IMR-90 (cell line): Measurements from ENCODE around the gene NDUFAF2. TPM values are rescaled to one million over a fixed set of nuclear protein-coding genes. Genes with fewer than 3 reads are reported as not detected.

Experiments
- ATAC-seq: fragments of 200-7000 bp; cut with Tn5 transposase; 2 replicates; pipeline ENCODE4 v1.9.1; 2020; ENCODE audit warnings: low read depth, mild to moderate bottlenecking, moderate library complexity
- BruUV-seq: library from RNA; stranded (reverse); fragments of 400-500 nt; replicated peaks from 2 replicates; lab custom pipeline; 2021; lab: Mats Ljungman, UMichigan
- CTCF ChIA-PET: fragments of 300-600 bp; formaldehyde crosslinking; extraction: SDS; loops from one replicate; lab custom pipeline; 2021; ENCODE audit warnings: antibody characterized with exemption; lab: Yijun Ruan, JAX
- POLR2A ChIA-PET: fragments of 300-600 bp; sonication (Branson Sonifier 250); formaldehyde crosslinking; loops from one replicate; lab custom pipeline; 2022; ENCODE audit warnings: antibody characterized with exemption; ENCODE audit not compliant: unreplicated experiment; lab: Charles Lee
- DNase-seq: peaks from one replicate; pipeline ENCODE4 v3.0.0; 2013
- H2AFZ ChIP-seq: replicated peaks from 2 replicates; pipeline ENCODE3; 2013; ENCODE audit warnings: low read length, mild to moderate bottlenecking; ENCODE audit not compliant: poor library complexity
- H2AK5ac ChIP-seq: 2 replicates; pipeline ENCODE4 v1.6.1; 2013; ENCODE audit warnings: low read depth, low read length, inconsistent platforms
- H2AK9ac ChIP-seq: replicated peaks from 2 replicates; pipeline ENCODE3; 2013; ENCODE audit warnings: mild to moderate bottlenecking, low read depth, low read length, moderate library complexity; ENCODE audit not compliant: poor library complexity
- H2BK120ac ChIP-seq: 2 replicates; pipeline ENCODE4 v1.6.1; 2013; ENCODE audit warnings: low read depth, low read length, inconsistent platforms
- H2BK15ac ChIP-seq: 3 replicates; pipeline ENCODE4 v1.6.1; 2013; ENCODE audit warnings: low read depth, low read length, inconsistent platforms
- H2BK20ac ChIP-seq: 2 replicates; pipeline ENCODE4 v1.6.1; 2013; ENCODE audit warnings: low read depth, mild to moderate bottlenecking, inconsistent platforms, low read length, moderate library complexity
- H2BK5ac ChIP-seq: 2 replicates; pipeline ENCODE4 v1.6.1; 2013; ENCODE audit warnings: mild to moderate bottlenecking, low read depth, low read length, inconsistent platforms; ENCODE audit not compliant: poor library complexity, severe bottlenecking
- H3K14ac ChIP-seq: replicated peaks from 2 replicates; pipeline ENCODE4 v1.6.1; 2013; ENCODE audit warnings: low read depth, low read length, inconsistent platforms
- H3K18ac ChIP-seq: 2 replicates; pipeline ENCODE4 v1.6.1; 2013; ENCODE audit warnings: low read depth, low read length, control low read depth
- H3K23ac ChIP-seq: 2 replicates; pipeline ENCODE4 v1.6.1; 2013; ENCODE audit warnings: low read depth, low read length, inconsistent platforms
- H3K27ac ChIP-seq: 2 replicates; pipeline ENCODE4 v1.5.1; 2013; ENCODE audit warnings: mild to moderate bottlenecking, control low read depth, low read length; ENCODE audit not compliant: insufficient read depth
- H3K27me3 ChIP-seq: 2 replicates; pipeline ENCODE4 v1.6.1; 2013; ENCODE audit warnings: low read length; ENCODE audit not compliant: control insufficient read depth, insufficient read depth
- H3K36me3 ChIP-seq: 2 replicates; pipeline ENCODE4 v1.6.1; 2013; ENCODE audit warnings: low read length, mixed read lengths; ENCODE audit not compliant: control insufficient read depth, insufficient read depth
- H3K4ac ChIP-seq: 2 replicates; pipeline ENCODE4 v1.6.1; 2013; ENCODE audit warnings: low read depth, low read length, inconsistent platforms
- H3K4me1 ChIP-seq: 2 replicates; pipeline ENCODE4 v1.6.1; 2013; ENCODE audit warnings: low read length, mixed read lengths; ENCODE audit not compliant: control insufficient read depth, insufficient read depth
- H3K4me2 ChIP-seq: 2 replicates; pipeline ENCODE4 v1.6.1; 2013; ENCODE audit warnings: low read depth, mild to moderate bottlenecking, control low read depth, low read length, moderate library complexity
- H3K4me3 ChIP-seq: 2 replicates; pipeline ENCODE4 v1.5.1; 2013; ENCODE audit warnings: low read depth, mild to moderate bottlenecking, control low read depth, low read length, moderate library complexity; ENCODE audit not compliant: insufficient read depth
- H3K56ac ChIP-seq: 2 replicates; pipeline ENCODE4 v1.6.1; 2013; ENCODE audit warnings: low read length, inconsistent platforms; ENCODE audit not compliant: insufficient read depth; ENCODE audit errors: extremely low read depth
- H3K79me1 ChIP-seq, 2 experiments: 2 replicates each; pipeline ENCODE4 v1.6.1; 2013; ENCODE audit warnings: low read length in 2 of 2, inconsistent platforms in 1 of 2, low read depth in 1 of 2
- H3K9ac ChIP-seq: 2 replicates; pipeline ENCODE4 v1.6.1; 2013; ENCODE audit warnings: low read depth, low read length, control low read depth
- H3K9me1 ChIP-seq: 2 replicates; pipeline ENCODE4 v1.6.1; 2013; ENCODE audit warnings: low read length, inconsistent platforms; ENCODE audit not compliant: insufficient read depth
- H3K9me3 ChIP-seq: 2 replicates; pipeline ENCODE4 v1.6.1; 2013; ENCODE audit warnings: low read length; ENCODE audit not compliant: control insufficient read depth, insufficient read depth
- H4K20me1 ChIP-seq: 2 replicates; pipeline ENCODE4 v1.6.1; 2013; ENCODE audit warnings: low read length, inconsistent platforms; ENCODE audit not compliant: insufficient read depth
- H4K5ac ChIP-seq: 2 replicates; pipeline ENCODE4 v1.6.1; 2013; ENCODE audit warnings: mild to moderate bottlenecking, low read depth, low read length, control low read depth
- H4K8ac ChIP-seq, 2 experiments: 2 replicates each; pipeline ENCODE4 v1.6.1; 2013; ENCODE audit warnings: low read depth in 2 of 2, low read length in 2 of 2, control low read depth in 1 of 2, inconsistent platforms in 1 of 2
- H4K91ac ChIP-seq: 2 replicates; pipeline ENCODE4 v1.6.1; 2013; ENCODE audit warnings: low read depth, low read length, inconsistent platforms; ENCODE audit not compliant: insufficient read depth
- BHLHE40 ChIP-seq: fragments of 150-350 bp; IDR thresholded peaks from 2 replicates; pipeline ENCODE4 v1.6.1; 2016; ENCODE audit warnings: mild to moderate bottlenecking, low read depth, low read length
- CEBPB ChIP-seq: IDR thresholded peaks from 2 replicates; pipeline ENCODE4 v1.6.1; 2012; ENCODE audit warnings: low read depth, low read length, improper control_type of control experiment
- CTCF ChIP-seq: conservative IDR thresholded peaks from 2 replicates; pipeline ENCODE4 v1.5.1; 2012; ENCODE audit warnings: mild to moderate bottlenecking, low read depth, low read length, improper control_type of control experiment
- ELK1 ChIP-seq: fragments of 150-350 bp; IDR thresholded peaks from 2 replicates; pipeline ENCODE4 v1.6.1; 2016; ENCODE audit warnings: low read depth, mild to moderate bottlenecking, low read length, moderate library complexity, borderline replicate concordance
- FOS ChIP-seq: fragments of 150-350 bp; IDR thresholded peaks from 2 replicates; pipeline ENCODE4 v1.6.1; 2016; ENCODE audit warnings: low read depth, low read length
- MAFK ChIP-seq: IDR thresholded peaks from 2 replicates; pipeline ENCODE4 v1.6.1; 2012; ENCODE audit warnings: low read depth, low read length, improper control_type of control experiment
- MAZ ChIP-seq: IDR thresholded peaks from 2 replicates; pipeline ENCODE4 v1.6.1; 2012; ENCODE audit warnings: low read depth, mild to moderate bottlenecking, low read length, improper control_type of control experiment, moderate library complexity, borderline replicate concordance
- MXI1 ChIP-seq: IDR thresholded peaks from 2 replicates; pipeline ENCODE4 v1.6.1; 2012; ENCODE audit warnings: low read depth, mild to moderate bottlenecking, low read length, moderate library complexity, borderline replicate concordance
- NFE2L2 ChIP-seq: fragments of 150-350 bp; IDR thresholded peaks from 2 replicates; pipeline ENCODE4 v1.6.1; 2016; ENCODE audit warnings: low read depth, mild to moderate bottlenecking, low read length
- RAD21 ChIP-seq: IDR thresholded peaks from 2 replicates; pipeline ENCODE4 v1.6.1; 2012; ENCODE audit warnings: low read length, improper control_type of control experiment
- RCOR1 ChIP-seq: IDR thresholded peaks from 2 replicates; pipeline ENCODE4 v1.6.1; 2012; ENCODE audit warnings: mild to moderate bottlenecking, low read length, improper control_type of control experiment; ENCODE audit not compliant: insufficient replicate concordance
- RFX5 ChIP-seq: IDR thresholded peaks from 2 replicates; pipeline ENCODE4 v1.8.0; 2012; ENCODE audit warnings: low read depth, mild to moderate bottlenecking, low read length, moderate library complexity
- SMC3 ChIP-seq: fragments of 150-350 bp; IDR thresholded peaks from 2 replicates; pipeline ENCODE4 v1.6.1; 2016; ENCODE audit warnings: low read depth, mild to moderate bottlenecking, antibody characterized with exemption, low read length, moderate library complexity
- USF2 ChIP-seq: fragments of 150-350 bp; IDR thresholded peaks from 2 replicates; pipeline ENCODE4 v1.6.1; 2017; ENCODE audit warnings: mild to moderate bottlenecking, antibody characterized with exemption, low read length, low read depth
- WGBS, 2 experiments: methylation state at CpG; one replicate each; pipeline versions ENCODE4 v1.1.5 to v1.1.7; 2013; ENCODE audit warnings: missing lambda C conversion rate in 2 of 2; ENCODE audit not compliant: insufficient read length in 1 of 2; ENCODE audit errors: extremely low coverage in 2 of 2; 5-methylcytosine and 5-hydroxymethylcytosine counted together
- dilution Hi-C: fragments of 300-500 bp; cut with HindIII; formaldehyde crosslinking; loops from one replicate; pipeline ENCODE4 v1.14.3; 2018; ENCODE audit warnings: low sequenced_read_pairs; ENCODE audit not compliant: unreplicated experiment
- in situ Hi-C: fragments of 300-500 bp; cut with MboI; formaldehyde crosslinking; loops from 3 replicates; pipeline ENCODE4 v1.14.3; 2019; ENCODE audit warnings: low sequenced_read_pairs, inconsistent platforms, mixed read lengths
- intact Hi-C: fragments of 100-400 bp; cut with micrococcal nuclease; formaldehyde crosslinking; loops from 2 replicates; pipeline ENCODE4 v1.10.0; 2022
- polyA plus RNA-seq, 3 experiments: library from polyadenylated mRNA; depleted of rRNA; stranded (reverse); fragments of >200 nt; gene quantifications; 2 replicates each; pipeline ENCODE4 v1.2.3, GENCODE V29; 2012; ENCODE audit warnings: low replicate concordance in 1 of 3
- total RNA-seq: library from RNA; depleted of rRNA; stranded (reverse); fragments of >200 nt; gene quantifications from 2 replicates; pipeline ENCODE4 v1.2.3, GENCODE V29; 2012

Gene NDUFAF2
- total and polyA plus RNA-seq, 2 of the 4 experiments (the other 2 are of a cell fraction), result 11.8 to 24.7 TPM

- no TSS peak for BruUV-seq
- dilution Hi-C loops, result no loop called here
- POLR2A ChIA-PET, result no interaction called here
Observed at GRCh38 chr5:61084658-61085057, 139.7 kb downstream of the NDUFAF2 start.

More at GRCh38 chr5:61084658-61085057, 139.7 kb downstream of the NDUFAF2 start:
- H4K5ac ChIP-seq, result no peak overlapping the region
- no peaks in the 10 kb centered on the region for H3K27me3 ChIP-seq
- H4K20me1 ChIP-seq, result no peaks in the 10 kb centered on the region; the same call in 1 of the 2 replicates
- H3K27ac ChIP-seq, result no peak overlapping the region
- H2AK9ac ChIP-seq, result no peak overlapping the region
- H3K23ac ChIP-seq, result no peak overlapping the region
- CTCF ChIA-PET, result no interaction called here
- H3K9ac ChIP-seq, result no peak overlapping the region
- H2BK5ac ChIP-seq, result no peak overlapping the region
- no peak overlapping the region for H3K4me2 ChIP-seq
- H2AFZ ChIP-seq, result no peak overlapping the region
- H3K4me3 ChIP-seq, result no peak overlapping the region
- H4K91ac ChIP-seq, result no peak overlapping the region
- no peaks in the 10 kb centered on the region for H3K9me3 ChIP-seq
- H3K4me1 ChIP-seq, result no peaks in the 10 kb centered on the region
- DNase-seq, result no peak
- intact Hi-C loops (no loop called here), in situ Hi-C loops (no loop called here)
- ATAC-seq, result no peak
- WGBS, 2 experiments, result no CpG with 5 or more reads among the region's 1 CpG
- H4K8ac ChIP-seq, result no peak overlapping the region
- H2BK15ac ChIP-seq, result no peak overlapping the region
- no peak overlapping the region for H2AK5ac ChIP-seq
- peaks cover 3% of the 10 kb centered on the region; the same call in 1 of the 2 replicates for H3K9me1 ChIP-seq
- no peaks in the 10 kb centered on the region; a peak in 2 of 4 replicates for H3K79me1 ChIP-seq
- TF ChIP-seq ELK1, result no peak
- no peak for TF ChIP-seq RAD21
- no peak for TF ChIP-seq USF2
- no peak for TF ChIP-seq MAZ
- TF ChIP-seq CEBPB, result no peak
- TF ChIP-seq FOS, result no peak
- no peak for TF ChIP-seq RFX5
- TF ChIP-seq CTCF, result no peak
- no peak for TF ChIP-seq BHLHE40
- no peak for TF ChIP-seq NFE2L2
- no peak for TF ChIP-seq MAFK
- TF ChIP-seq MXI1, result no peak
- TF ChIP-seq SMC3, result no peak
- TF ChIP-seq RCOR1, result no peak
- H3K36me3 ChIP-seq, result no peaks in the 10 kb centered on the region
- no peak overlapping the region for H3K14ac ChIP-seq
- no peak overlapping the region for H3K4ac ChIP-seq
- no peak overlapping the region for H3K56ac ChIP-seq
- H2BK20ac ChIP-seq, result no peak overlapping the region
- H3K18ac ChIP-seq, result no peak overlapping the region
- no peak overlapping the region for H2BK120ac ChIP-seq
